Astrocyte of the cerebellum (primary cell): ENCODE results near the gene TEX22.

ENCODE experiments used
- DNase-seq: peaks from one replicate; pipeline ENCODE4 v3.0.0-alpha.2; 2011; ENCODE audit warnings: low read depth
- H3K4me3 ChIP-seq: 2 replicates; pipeline ENCODE4 v1.5.1; 2011; ENCODE audit warnings: mild to moderate bottlenecking, low read depth, low read length, moderate library complexity
- in situ Hi-C: cut with HindIII; loops from 2 replicates; pipeline ENCODE4 v1.10.0; 2017; ENCODE audit warnings: low sequenced_read_pairs
- TF ChIP-seq, protein P1 (sequence below): IDR thresholded peaks from 2 replicates; pipeline ENCODE4 v1.5.1; 2012; ENCODE audit warnings: low read length, low read depth, moderate library complexity, mild to moderate bottlenecking; ENCODE audit errors: missing control alignments

The TEX22 gene

DNA sequence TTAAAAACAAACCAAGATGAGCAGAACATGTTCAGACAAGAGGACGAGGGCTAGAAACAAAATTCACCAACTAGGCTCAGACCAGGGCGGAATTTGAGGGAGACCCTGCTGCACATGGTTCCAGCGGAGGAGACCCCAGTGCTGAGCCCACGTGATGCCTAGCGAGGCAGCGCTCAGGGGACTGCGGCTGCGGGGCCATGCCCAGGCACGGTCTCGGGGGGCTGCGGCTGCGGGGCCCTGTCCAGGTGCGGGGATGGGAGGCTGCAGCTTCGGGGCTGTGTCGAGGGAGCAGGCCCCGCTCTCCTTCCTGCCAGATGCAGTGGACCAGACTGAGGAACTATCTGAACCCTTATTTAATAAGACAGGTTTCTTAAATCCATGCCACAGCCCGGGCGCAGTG lies 63.6 kb downstream of the TEX22 start:
- no peak for DNase-seq
- in situ Hi-C loops: no loop called here
- H3K4me3 ChIP-seq: no peak overlapping the region
- TF ChIP-seq, protein P1, sequence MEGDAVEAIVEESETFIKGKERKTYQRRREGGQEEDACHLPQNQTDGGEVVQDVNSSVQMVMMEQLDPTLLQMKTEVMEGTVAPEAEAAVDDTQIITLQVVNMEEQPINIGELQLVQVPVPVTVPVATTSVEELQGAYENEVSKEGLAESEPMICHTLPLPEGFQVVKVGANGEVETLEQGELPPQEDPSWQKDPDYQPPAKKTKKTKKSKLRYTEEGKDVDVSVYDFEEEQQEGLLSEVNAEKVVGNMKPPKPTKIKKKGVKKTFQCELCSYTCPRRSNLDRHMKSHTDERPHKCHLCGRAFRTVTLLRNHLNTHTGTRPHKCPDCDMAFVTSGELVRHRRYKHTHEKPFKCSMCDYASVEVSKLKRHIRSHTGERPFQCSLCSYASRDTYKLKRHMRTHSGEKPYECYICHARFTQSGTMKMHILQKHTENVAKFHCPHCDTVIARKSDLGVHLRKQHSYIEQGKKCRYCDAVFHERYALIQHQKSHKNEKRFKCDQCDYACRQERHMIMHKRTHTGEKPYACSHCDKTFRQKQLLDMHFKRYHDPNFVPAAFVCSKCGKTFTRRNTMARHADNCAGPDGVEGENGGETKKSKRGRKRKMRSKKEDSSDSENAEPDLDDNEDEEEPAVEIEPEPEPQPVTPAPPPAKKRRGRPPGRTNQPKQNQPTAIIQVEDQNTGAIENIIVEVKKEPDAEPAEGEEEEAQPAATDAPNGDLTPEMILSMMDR: no peak
